Left lung (tissue), 10 donors: Measurements from ENCODE around the gene PDE4B. TPM values are rescaled to one million over a fixed set of nuclear protein-coding genes. Genes with fewer than 3 reads are reported as not detected.

ENCODE experiments used
- ATAC-seq: fragments of 200-7000 bp; cut with Tn5 transposase; one replicate; pipeline ENCODE4 v1.9.1; 2020; ENCODE audit warnings: moderate library complexity
- DNase-seq, 4 donors: peaks; one replicate each; pipeline ENCODE4 v3.0.0-alpha.2; 2013 to 2020
- H3K27ac ChIP-seq, 2 donors: fragments of 200-600 bp; sonication (generic) in 1 of 2; one replicate each; pipeline versions ENCODE4 v1.5.0 to v1.8.0; 2020 to 2021
- H3K27me3 ChIP-seq, 2 donors: fragments of 200-600 bp; sonication (generic) in 1 of 2; one replicate each; pipeline versions ENCODE4 v1.5.0 to v1.8.0; 2020 to 2021
- H3K36me3 ChIP-seq, 2 donors: fragments of 200-600 bp; sonication (generic) in 1 of 2; one replicate each; pipeline versions ENCODE4 v1.5.0 to v1.8.0; 2020 to 2021
- H3K4me1 ChIP-seq, 2 donors: fragments of 200-600 bp; one replicate each; pipeline ENCODE4 v1.8.0; 2021
- H3K4me3 ChIP-seq, 2 donors: fragments of 200-600 bp; sonication (generic) in 1 of 2; one replicate each; pipeline versions ENCODE4 v1.5.0 to v1.8.0; 2020 to 2021; ENCODE audit warnings: mild to moderate bottlenecking in 1 of 2
- H3K9me3 ChIP-seq, 2 donors: fragments of 200-600 bp; sonication (generic) in 1 of 2; one replicate each; pipeline versions ENCODE4 v1.5.0 to v1.8.0; 2020 to 2021
- CTCF ChIP-seq, 2 donors: fragments of 200-600 bp; sonication (generic) in 1 of 2; IDR thresholded peaks; one replicate each; pipeline versions ENCODE4 v1.5.0 to v1.8.0; 2021; ENCODE audit warnings: antibody characterized with exemption in 2 of 2
- intact Hi-C, 2 donors: fragments of 100-400 bp; cut with DNase I; formaldehyde crosslinking; loops; one replicate each; pipeline versions ENCODE4 v1.11.2 to v1.14.2; 2022
- polyA plus RNA-seq, 6 donors: library from polyadenylated mRNA; unstranded; fragments of 120-200 nt; gene quantifications; one replicate each; pipeline ENCODE4 v1.2.1, GENCODE V29; 2013; ENCODE audit not compliant: insufficient read length in 6 of 6
- total RNA-seq, 2 donors: library from RNA; stranded (reverse); fragmentation: NEBNext Ultra II Directional; extraction: Animal tissue kit (Norgen Biotek cat#: 25700); gene quantifications; one replicate each; pipeline ENCODE4 v1.2.1, GENCODE V29; 2021
- donor health status: DM: no; HTN: yes; CAD: no.
- donor health status: DM: no; HTN: no; CAD: no.

PDE4B gene
- total and polyA plus RNA-seq, 8 donors = 8.6 to 50.7 (median 19.2) TPM

DNA sequence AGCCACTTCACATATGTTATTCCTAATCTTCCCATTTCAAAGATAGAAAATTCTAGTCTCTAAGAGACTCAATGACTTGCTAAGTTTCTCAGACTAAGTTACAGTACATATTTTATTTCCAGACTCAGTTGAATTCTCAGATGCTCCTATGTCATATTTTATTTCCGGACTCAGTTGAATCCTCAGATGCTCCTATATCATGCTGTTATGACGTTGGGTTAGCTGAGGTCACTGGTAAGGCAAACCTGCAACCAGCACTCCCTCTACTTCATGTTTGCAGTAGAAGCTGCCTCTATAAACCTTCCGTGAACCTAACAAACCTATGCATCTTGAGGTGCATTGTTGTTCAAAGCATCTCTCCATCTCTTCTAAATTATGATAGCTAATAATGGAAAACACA is 554.2 kb downstream of the PDE4B start:
- intact Hi-C loops = no loop called here
- no peaks in the 10 kb centered on the region for H3K9me3 ChIP-seq
- H3K4me1 ChIP-seq = peaks cover 6 to 61% of the 10 kb centered on the region in 2 donors
- no peaks in the 10 kb centered on the region for H3K27me3 ChIP-seq
- H3K27ac ChIP-seq = no peak overlapping the region
- no peak for DNase-seq
- ATAC-seq = no peak
- H3K36me3 ChIP-seq = no peaks in the 10 kb centered on the region
- no peak overlapping the region for H3K4me3 ChIP-seq
- no peak for TF ChIP-seq CTCF (IDR thresholded peaks at IDR 0.05)

- Histone ChIP-seq H3K9me3 (no peaks in the 10 kb centered on the region), H3K27me3 (no peaks in the 10 kb centered on the region), H3K4me3 (no peak overlapping the region), H3K36me3 (no peaks in the 10 kb centered on the region), H3K27ac (peak overlapping the region in 1 of 2 donors; percentile 57), H3K4me1 (peaks cover 6 to 63% of the 10 kb centered on the region in 2 donors)
- intact Hi-C loops = no loop called here
- no peak for DNase-seq
- ATAC-seq = no peak
- no peak for TF ChIP-seq CTCF (IDR thresholded peaks at IDR 0.05)
These were observed 556.1 kb downstream of the PDE4B start for GRCh38 chr1:66348776-66349175.

- Histone ChIP-seq H3K9me3 (no peaks in the 10 kb centered on the region), H3K27me3 (no peaks in the 10 kb centered on the region), H3K4me1 (peaks cover 6 to 64% of the 10 kb centered on the region in 2 donors), H3K27ac (peak overlapping the region in 1 of 2 donors; percentile 57), H3K4me3 (no peak overlapping the region), H3K36me3 (no peaks in the 10 kb centered on the region)
- no peak for TF ChIP-seq CTCF (IDR thresholded peaks at IDR 0.05)
- intact Hi-C loops = no loop called here
- DNase-seq (no peak), ATAC-seq (no peak)
These were observed 556.5 kb downstream of the PDE4B start for GRCh38 chr1:66349242-66349641.

DNA sequence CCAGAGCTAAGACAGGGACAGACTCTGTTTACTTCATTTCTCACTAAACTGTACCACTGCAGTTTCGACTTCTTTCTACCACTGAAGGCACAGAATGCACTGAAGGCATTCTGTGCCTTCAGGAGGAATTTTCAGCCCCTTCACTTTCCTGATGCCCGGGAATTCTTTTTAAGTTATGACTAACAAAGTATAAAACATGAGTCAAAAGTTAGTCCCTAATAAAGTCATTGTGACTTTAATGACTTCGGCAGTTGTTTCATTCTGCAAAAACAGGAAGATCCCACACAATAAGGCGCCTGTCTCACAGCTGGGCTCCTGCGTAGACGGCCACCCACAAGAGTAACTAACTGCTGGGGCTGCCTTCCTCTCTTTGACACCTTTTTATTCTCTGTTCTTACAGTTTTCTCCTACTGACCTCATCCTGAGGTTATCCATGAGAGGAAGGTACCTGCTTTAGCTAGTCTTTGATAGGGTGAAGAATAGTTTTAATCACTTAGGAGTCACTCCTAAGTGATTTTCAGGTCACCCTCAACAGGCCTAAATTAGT is 557.4 kb downstream of the PDE4B start:
- Histone ChIP-seq H3K9me3 (no peaks in the 10 kb centered on the region), H3K27ac (peak overlapping the region in 1 of 2 donors; percentile 57), H3K4me3 (no peak overlapping the region), H3K4me1 (peaks cover 6 to 66% of the 10 kb centered on the region in 2 donors), H3K36me3 (no peaks in the 10 kb centered on the region), H3K27me3 (no peaks in the 10 kb centered on the region)
- DNase-seq (peak in 1 of 4 donors; percentile 63), ATAC-seq (peak; percentile 59)
- intact Hi-C loops = no loop called here
- no peak for TF ChIP-seq CTCF (IDR thresholded peaks at IDR 0.05)

DNA sequence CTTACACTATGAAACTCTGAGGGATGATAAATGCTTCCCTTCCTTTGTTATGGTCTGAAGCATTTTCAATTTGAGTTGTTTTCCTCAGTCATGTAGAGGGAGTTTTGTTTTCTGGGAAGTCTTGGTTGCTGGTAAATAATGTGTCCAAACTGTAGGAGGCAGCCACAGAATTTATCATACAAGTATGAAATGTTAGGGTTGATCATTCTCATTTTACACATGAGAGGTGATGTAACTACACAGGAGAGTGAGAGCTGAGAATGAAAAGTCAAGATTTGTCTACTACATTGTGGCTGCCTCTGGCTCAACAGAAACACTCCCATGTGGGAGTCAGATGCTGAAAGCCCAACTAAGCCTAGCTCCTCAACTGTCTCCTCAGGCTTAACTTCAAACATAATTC is 558.8 kb downstream of the PDE4B start:
- H3K4me3 ChIP-seq = no peak overlapping the region
- H3K27me3 ChIP-seq = no peaks in the 10 kb centered on the region
- peaks cover 0 to 12% of the 10 kb centered on the region in 2 donors for H3K36me3 ChIP-seq
- ATAC-seq (peak; percentile 37), DNase-seq (no peak)
- peak overlapping the region; percentile 50 to 57 for H3K27ac ChIP-seq
- H3K4me1 ChIP-seq = peaks cover 6 to 74% of the 10 kb centered on the region in 2 donors
- no peaks in the 10 kb centered on the region for H3K9me3 ChIP-seq
- intact Hi-C loops = no loop called here
- TF ChIP-seq CTCF (IDR thresholded peaks at IDR 0.05) = no peak
